ENCODE measurements around the gene SIRT5. TPM values are rescaled to one million over a fixed set of nuclear protein-coding genes. Genes with fewer than 3 reads are reported as not detected.

Gene SIRT5
- total and polyA plus RNA-seq, 2 experiments from 2014 or later = 4.8 to 6.1 TPM

GRCh38 chr6:13576017-13576416 lies 1.6 kb downstream of the SIRT5 start:
- WGBS, 2 experiments (ENCODE audit: low coverage in 1 of 2, low lambda C conversion rate in 2 of 2, missing lambda C conversion rate in 2 of 2) = 89 to 95% methylated on average over 3 of the region's 3 CpGs

GRCh38 chr6:13577926-13578325 lies 3.5 kb downstream of the SIRT5 start:
- DNase-seq = no peak
- Histone ChIP-seq H3K4me2 (ENCODE audit: unreplicated experiment) (no peak overlapping the region), H3K9me2 (ENCODE audit: insufficient read depth) (no peaks in the 10 kb centered on the region), H3K36me3 (ENCODE audit: low read depth) (no peaks in the 10 kb centered on the region), H3K9me3 (ENCODE audit: low read depth) (no peaks in the 10 kb centered on the region), H3K4me1 (ENCODE audit: insufficient read depth) (peaks cover 6% of the 10 kb centered on the region), H3F3A (ENCODE audit: insufficient read depth) (0 out of 2 replicates have a peak, but pooled peaks cover 5% of the 10 kb centered on the region), H3K27ac (no peak overlapping the region), H3K9ac (no peak overlapping the region), H2AFZ (no peak overlapping the region), H3K79me2 (ENCODE audit: insufficient read depth) (peaks cover 5% of the 10 kb centered on the region), H3K27me3 (replicated peaks; ENCODE audit: insufficient read depth) (no peaks in the 10 kb centered on the region), H3K4me3 (no peak overlapping the region), H4K20me1 (ENCODE audit: insufficient read depth) (no peaks in the 10 kb centered on the region)
- TF ChIP-seq EZH2phosphoT487 (IDR thresholded peaks at IDR 0.05; ENCODE audit: insufficient read depth, low read depth) (no peak), EZH2 (IDR thresholded peaks at IDR 0.05; ENCODE audit: insufficient read depth, poor library complexity, severe bottlenecking) (no peak)
- in situ Hi-C loops (cut with MboI) = no loop called here
- 88 to 90% methylated on average over 3 of the region's 3 CpGs for WGBS, 2 experiments (ENCODE audit: low coverage in 1 of 2, low lambda C conversion rate in 2 of 2, missing lambda C conversion rate in 2 of 2)

More at GRCh38 chr6:13576017-13576416, 1.6 kb downstream of the SIRT5 start:
- no peaks in the 10 kb centered on the region for H4K20me1 ChIP-seq (ENCODE audit: insufficient read depth)
- no peak overlapping the region for H3K4me3 ChIP-seq
- no peaks in the 10 kb centered on the region for H3K27me3 ChIP-seq (replicated peaks; ENCODE audit: insufficient read depth)
- H3K36me3 ChIP-seq (ENCODE audit: low read depth) = no peaks in the 10 kb centered on the region
- H3K79me2 ChIP-seq (ENCODE audit: insufficient read depth) = peaks cover 5% of the 10 kb centered on the region
- no peak overlapping the region for H3K9ac ChIP-seq
- H3K27ac ChIP-seq = no peak overlapping the region
- H3K4me2 ChIP-seq (ENCODE audit: unreplicated experiment) = no peak overlapping the region
- peaks cover 6% of the 10 kb centered on the region for H3K4me1 ChIP-seq (ENCODE audit: insufficient read depth)
- 0 out of 2 replicates have a peak, but pooled peaks cover 5% of the 10 kb centered on the region for H3F3A ChIP-seq (ENCODE audit: insufficient read depth)
- in situ Hi-C loops (cut with MboI) = no loop called here
- H3K9me2 ChIP-seq (ENCODE audit: insufficient read depth) = no peaks in the 10 kb centered on the region
- no peak for TF ChIP-seq EZH2 (IDR thresholded peaks at IDR 0.05; ENCODE audit: insufficient read depth, poor library complexity, severe bottlenecking)
- TF ChIP-seq EZH2phosphoT487 (IDR thresholded peaks at IDR 0.05; ENCODE audit: insufficient read depth, low read depth) = no peak
- no peaks in the 10 kb centered on the region for H3K9me3 ChIP-seq (ENCODE audit: low read depth)
- H2AFZ ChIP-seq = no peak overlapping the region
- no peak for DNase-seq

DNA sequence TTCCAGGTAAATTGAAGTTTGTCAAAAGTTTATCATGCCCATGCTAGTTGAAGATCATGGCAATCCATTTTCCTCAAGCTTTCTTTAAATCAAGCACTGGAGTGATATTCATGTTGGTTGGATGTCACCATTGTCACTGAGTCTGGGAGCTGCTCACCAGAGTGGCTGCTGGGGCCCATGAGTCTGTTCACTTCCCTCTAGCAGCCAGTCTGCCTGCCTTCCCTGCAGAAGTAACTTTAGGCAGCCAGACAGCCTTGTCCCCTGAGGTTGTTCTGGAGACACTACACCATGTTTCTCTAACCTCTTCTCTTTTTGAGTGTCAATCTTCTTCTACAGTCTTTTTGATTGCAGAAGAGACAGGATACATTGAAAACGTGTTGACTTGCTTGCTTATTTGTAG lies 5.5 kb downstream of the SIRT5 start:
- H3K79me2 ChIP-seq (ENCODE audit: insufficient read depth) = peaks cover 5% of the 10 kb centered on the region
- no peaks in the 10 kb centered on the region for H3K9me2 ChIP-seq (ENCODE audit: insufficient read depth)
- H3K4me1 ChIP-seq (ENCODE audit: insufficient read depth) = no peaks in the 10 kb centered on the region
- WGBS, 2 experiments (ENCODE audit: low coverage in 1 of 2, low lambda C conversion rate in 2 of 2, missing lambda C conversion rate in 2 of 2) = 31% methylated on average over 1 of the region's 1 CpG
- no peaks in the 10 kb centered on the region for H3K9me3 ChIP-seq (ENCODE audit: low read depth)
- no peak for DNase-seq
- no peak overlapping the region for H2AFZ ChIP-seq
- H3F3A ChIP-seq (ENCODE audit: insufficient read depth) = 0 out of 2 replicates have a peak, but pooled peaks cover 5% of the 10 kb centered on the region
- no peak overlapping the region for H3K27ac ChIP-seq
- H3K9ac ChIP-seq = no peak overlapping the region
- H3K4me3 ChIP-seq = no peak overlapping the region
- no peak overlapping the region for H3K4me2 ChIP-seq (ENCODE audit: unreplicated experiment)
- TF ChIP-seq EZH2phosphoT487 (IDR thresholded peaks at IDR 0.05; ENCODE audit: insufficient read depth, low read depth) (no peak), EZH2 (IDR thresholded peaks at IDR 0.05; ENCODE audit: insufficient read depth, poor library complexity, severe bottlenecking) (no peak)
- H3K27me3 ChIP-seq (replicated peaks; ENCODE audit: insufficient read depth) = no peaks in the 10 kb centered on the region
- H4K20me1 ChIP-seq (ENCODE audit: insufficient read depth) = no peaks in the 10 kb centered on the region
- no peaks in the 10 kb centered on the region for H3K36me3 ChIP-seq (ENCODE audit: low read depth)
- in situ Hi-C loops (cut with MboI) = no loop called here

DNA sequence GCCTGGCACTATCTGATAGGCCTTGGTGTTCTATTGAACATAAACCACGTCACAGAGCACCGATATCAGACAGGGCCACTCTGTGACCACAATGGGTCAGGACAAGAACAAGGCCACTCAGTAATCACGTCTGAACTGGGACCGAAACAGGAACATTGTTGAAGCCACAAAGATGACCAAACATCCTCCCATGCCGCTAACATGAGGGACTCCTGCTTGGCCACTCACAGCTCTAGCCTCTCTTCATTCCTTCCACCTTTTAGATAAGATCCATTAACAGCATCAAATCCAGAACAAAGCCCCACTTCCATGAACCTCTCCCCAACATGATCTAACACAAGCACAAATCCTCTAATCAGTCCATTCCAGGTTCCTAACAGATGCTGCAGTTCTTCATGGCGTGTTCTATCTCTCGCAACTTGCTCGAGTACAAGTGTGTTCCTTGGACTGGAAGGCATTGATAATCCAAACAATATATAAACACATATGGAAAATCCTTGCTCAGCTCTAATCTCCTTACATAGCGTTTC lies 7.4 kb downstream of the SIRT5 start:
- in situ Hi-C loops (cut with MboI) = no loop called here
- 95 to 96% methylated on average over 9 of the region's 9 CpGs for WGBS, 2 experiments (ENCODE audit: low coverage in 1 of 2, low lambda C conversion rate in 2 of 2, missing lambda C conversion rate in 2 of 2)

More for the DNA sequence above, 7.4 kb downstream of the SIRT5 start:
- Histone ChIP-seq H3K27me3 (replicated peaks; ENCODE audit: insufficient read depth) (no peaks in the 10 kb centered on the region), H3K9me3 (ENCODE audit: low read depth) (no peaks in the 10 kb centered on the region), H3K9me2 (ENCODE audit: insufficient read depth) (no peaks in the 10 kb centered on the region), H3K4me3 (no peak overlapping the region), H4K20me1 (ENCODE audit: insufficient read depth) (no peaks in the 10 kb centered on the region), H3K4me2 (ENCODE audit: unreplicated experiment) (no peak overlapping the region), H2AFZ (no peak overlapping the region), H3K36me3 (ENCODE audit: low read depth) (no peaks in the 10 kb centered on the region), H3K4me1 (ENCODE audit: insufficient read depth) (no peaks in the 10 kb centered on the region), H3K79me2 (ENCODE audit: insufficient read depth) (no peaks in the 10 kb centered on the region), H3F3A (ENCODE audit: insufficient read depth) (no peaks in the 10 kb centered on the region), H3K9ac (no peak overlapping the region), H3K27ac (no peak overlapping the region)
- no peak for DNase-seq
- TF ChIP-seq EZH2 (IDR thresholded peaks at IDR 0.05; ENCODE audit: insufficient read depth, poor library complexity, severe bottlenecking) = no peak
- TF ChIP-seq EZH2phosphoT487 (IDR thresholded peaks at IDR 0.05; ENCODE audit: insufficient read depth, low read depth) = no peak

Data from GM23248 (cell line).